SK-N-SH (cell line): Measurements from ENCODE around the gene FMN2. TPM values are rescaled to one million over a fixed set of nuclear protein-coding genes. Genes with fewer than 3 reads are reported as not detected.

Experiments used
- CTCF ChIA-PET: fragments of 300-600, 350-600 bp; formaldehyde crosslinking; extraction: SDS; loops from one replicate; lab custom pipeline; 2021; lab: Yijun Ruan, JAX
- POLR2A ChIA-PET: fragments of 350-600 bp; sonication (Branson Sonifier 250); formaldehyde crosslinking; extraction: SDS; loops from one replicate; lab custom pipeline; 2020; ENCODE audit warnings: antibody characterized with exemption, inconsistent platforms; lab: Yijun Ruan, JAX
- DNase-seq: peaks from one replicate; pipeline ENCODE4 v3.0.0; 2012
- H2AFZ ChIP-seq: fragments of 200-600 bp; sonication (generic); 2 replicates; pipeline ENCODE4 v1.8.1; 2016; ENCODE audit warnings: antibody characterized with exemption, mild to moderate bottlenecking, low read depth
- H3F3A ChIP-seq: fragments of 200-600 bp; sonication (generic); replicated peaks from 2 replicates; pipeline ENCODE3; 2016; ENCODE audit warnings: antibody characterized with exemption, mild to moderate bottlenecking; ENCODE audit not compliant: insufficient read depth
- H3K27ac ChIP-seq, 2 experiments: fragments of 200-500 bp in 1 of 2; fragments of 200-600 bp in 1 of 2; sonication (Bioruptor generic) in 1 of 2; sonication (generic), shearing (Covaris generic) in 1 of 2; 2 replicates each; pipeline versions ENCODE4 v1.5.1 to v1.6.1; 2014 to 2016; ENCODE audit warnings: low read depth in 2 of 2, inconsistent platforms in 1 of 2, low read length in 1 of 2, mild to moderate bottlenecking in 1 of 2, mixed read lengths in 1 of 2
- H3K27me3 ChIP-seq: fragments of 200-600 bp; sonication (generic), shearing (Covaris generic); 2 replicates; pipeline ENCODE4 v1.6.1; 2016; ENCODE audit warnings: mixed run types; ENCODE audit not compliant: insufficient read depth
- H3K36me3 ChIP-seq, 2 experiments: fragments of 200-500 bp in 1 of 2; fragments of 200-600 bp in 1 of 2; sonication (Bioruptor generic) in 1 of 2; sonication (generic) in 1 of 2; replicated peaks in 1 of 2; 2 replicates each; pipeline versions ENCODE3 to v1.5.1; 2014 to 2016; ENCODE audit warnings: low read length in 1 of 2, mild to moderate bottlenecking in 1 of 2; ENCODE audit not compliant: insufficient read depth in 2 of 2, control insufficient read depth in 1 of 2
- H3K4me1 ChIP-seq, 2 experiments: fragments of 200-500 bp in 1 of 2; fragments of 200-600 bp in 1 of 2; sonication (Bioruptor generic) in 1 of 2; sonication (generic), shearing (Covaris generic) in 1 of 2; 2 replicates each; pipeline versions ENCODE4 v1.5.1 to v1.6.1; 2014 to 2016; ENCODE audit warnings: low read depth in 1 of 2, low read length in 1 of 2, mixed run types in 1 of 2; ENCODE audit not compliant: insufficient read depth in 2 of 2, control insufficient read depth in 1 of 2
- H3K4me2 ChIP-seq: fragments of 200-600 bp; sonication (generic), shearing (Covaris generic); 2 replicates; pipeline ENCODE4 v1.6.1; 2017; ENCODE audit warnings: mixed run types
- H3K4me3 ChIP-seq, 2 experiments: fragments of 200-500 bp in 1 of 2; fragments of 200-600 bp in 1 of 2; sonication (Bioruptor generic) in 1 of 2; sonication (generic), shearing (Covaris generic) in 1 of 2; 2 replicates each; pipeline versions ENCODE4 v1.5.1 to v1.8.1; 2014 to 2016; ENCODE audit warnings: low read depth in 2 of 2, inconsistent platforms in 1 of 2, low read length in 1 of 2, mild to moderate bottlenecking in 1 of 2, mixed read lengths in 1 of 2, moderate library complexity in 1 of 2
- H3K79me2 ChIP-seq: fragments of 200-600 bp; sonication (generic); 2 replicates; pipeline ENCODE4 v1.8.1; 2017; ENCODE audit warnings: mild to moderate bottlenecking; ENCODE audit not compliant: insufficient read depth
- H3K9ac ChIP-seq: fragments of 200-600 bp; sonication (generic); 2 replicates; pipeline ENCODE4 v1.6.1; 2017; ENCODE audit warnings: mixed run types
- H3K9me2 ChIP-seq: fragments of 200-600 bp; sonication (generic); 2 replicates; pipeline ENCODE4 v1.6.1; 2017; ENCODE audit warnings: mixed run types
- H3K9me3 ChIP-seq: fragments of 200-600 bp; sonication (generic); 2 replicates; pipeline ENCODE4 v1.6.1; 2017; ENCODE audit warnings: mixed run types, mild to moderate bottlenecking, moderate library complexity
- H4K20me1 ChIP-seq: fragments of 200-600 bp; sonication (generic); 2 replicates; pipeline ENCODE4 v1.6.1; 2017; ENCODE audit warnings: mild to moderate bottlenecking, mixed run types; ENCODE audit not compliant: insufficient read depth
- ELF1 ChIP-seq: IDR thresholded peaks from 2 replicates; pipeline ENCODE4 v1.4.0; 2012
- EP300 ChIP-seq, 2 experiments: IDR thresholded peaks; 2 replicates each; pipeline versions ENCODE4 v1.4.0 to v1.6.1; 2012; ENCODE audit warnings: borderline replicate concordance in 1 of 2, low read depth in 1 of 2, low read length in 1 of 2
- FOSL2 ChIP-seq: IDR thresholded peaks from 2 replicates; pipeline ENCODE4 v1.4.0; 2012; ENCODE audit warnings: low read depth, mild to moderate bottlenecking, moderate library complexity, borderline replicate concordance
- FOXJ3 ChIP-seq: sonication (generic); formaldehyde crosslinking; IDR thresholded peaks from 2 replicates; pipeline ENCODE4 v1.5.1; 2020; ENCODE audit warnings: mild to moderate bottlenecking, missing genetic modification reagents
- FOXM1 ChIP-seq: IDR thresholded peaks from 2 replicates; pipeline ENCODE4 v1.4.0; 2012; ENCODE audit warnings: low read depth, mild to moderate bottlenecking
- GABPA ChIP-seq: IDR thresholded peaks from 2 replicates; pipeline ENCODE4 v1.4.0; 2012; ENCODE audit warnings: low read depth, mild to moderate bottlenecking
- IRF3 ChIP-seq: fragments of 150-350 bp; IDR thresholded peaks from 2 replicates; pipeline ENCODE4 v1.6.1; 2016; ENCODE audit warnings: mild to moderate bottlenecking, low read depth, low read length
- JUND ChIP-seq: IDR thresholded peaks from 2 replicates; pipeline ENCODE4 v1.4.0; 2012
- NFIC ChIP-seq: IDR thresholded peaks from 2 replicates; pipeline ENCODE4 v1.4.0; 2012; ENCODE audit warnings: borderline replicate concordance
- NRF1 ChIP-seq: IDR thresholded peaks from 2 replicates; pipeline ENCODE4 v1.6.1; 2012; ENCODE audit warnings: low read depth, mild to moderate bottlenecking, low read length
- RCOR1 ChIP-seq: fragments of 150-350 bp; IDR thresholded peaks from 2 replicates; pipeline ENCODE4 v1.6.1; 2017; ENCODE audit warnings: antibody characterized with exemption, low read length
- RXRA ChIP-seq: IDR thresholded peaks from 2 replicates; pipeline ENCODE4 v1.4.0; 2012; ENCODE audit warnings: low read depth, mild to moderate bottlenecking, borderline replicate concordance
- SIN3A ChIP-seq: IDR thresholded peaks from 2 replicates; pipeline ENCODE4 v1.6.1; 2012; ENCODE audit warnings: low read depth, mild to moderate bottlenecking, low read length, moderate library complexity, borderline replicate concordance
- SMC3 ChIP-seq: IDR thresholded peaks from 2 replicates; pipeline ENCODE4 v1.6.1; 2012; ENCODE audit warnings: low read depth, low read length, improper control_type of control experiment
- TCF12 ChIP-seq: IDR thresholded peaks from 2 replicates; pipeline ENCODE4 v1.4.0; 2012
- TEAD4 ChIP-seq: IDR thresholded peaks from 2 replicates; pipeline ENCODE4 v1.4.0; 2012; ENCODE audit warnings: mild to moderate bottlenecking, borderline replicate concordance; ENCODE audit not compliant: insufficient read depth
- ZBTB33 ChIP-seq: IDR thresholded peaks from 2 replicates; pipeline ENCODE4 v1.4.0; 2012; ENCODE audit warnings: low read depth, borderline replicate concordance
- WGBS: methylation state at CpG from one replicate; pipeline ENCODE4 v1.1.6; 2017; ENCODE audit warnings: low lambda C conversion rate; 5-methylcytosine and 5-hydroxymethylcytosine counted together
- polyA plus RNA-seq, 3 experiments: library from polyadenylated mRNA; depleted of rRNA; stranded (reverse); fragments of >200 nt; gene quantifications; 2 replicates each; pipeline ENCODE4 v1.2.3, GENCODE V29; 2012
- TF ChIP-seq, protein P1 (sequence below): IDR thresholded peaks from 2 replicates; pipeline ENCODE4 v1.4.0; 2012; ENCODE audit warnings: low read depth

The FMN2 gene
- polyA plus RNA-seq, 1 of the 3 experiments (the other 2 are of a cell fraction): 7.2 TPM

DNA sequence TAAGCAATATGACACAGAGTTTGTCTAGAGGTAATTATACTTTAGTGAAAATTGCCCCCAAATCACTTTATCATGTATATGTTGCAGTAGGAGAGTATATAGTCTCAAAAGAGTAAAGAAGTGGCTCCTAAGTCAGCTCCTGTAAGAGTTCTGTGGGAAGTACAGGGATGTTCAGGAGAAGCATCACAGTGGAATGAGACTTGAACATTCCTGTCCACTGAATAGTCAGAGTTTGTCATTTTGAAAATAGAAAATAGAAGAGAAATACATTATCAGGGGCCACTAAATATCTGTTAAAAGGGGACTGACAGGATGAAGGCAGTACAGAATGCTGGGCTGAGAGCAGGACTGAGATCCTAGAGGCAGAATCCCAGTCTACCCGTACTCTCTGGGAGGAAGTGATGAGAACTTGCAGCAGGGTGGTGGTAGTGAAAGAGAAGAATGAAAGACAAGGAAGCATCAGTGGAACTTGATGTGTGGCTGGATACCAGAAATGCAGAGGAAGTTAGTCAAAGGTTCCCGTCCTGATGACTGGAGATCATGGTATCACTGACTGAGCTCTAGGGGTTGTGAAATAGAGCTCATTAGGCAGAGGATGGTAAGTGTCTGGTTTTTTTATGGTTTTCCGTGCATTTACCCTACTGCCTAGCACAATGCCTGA, 153.4 kb downstream of the FMN2 start:
- Histone ChIP-seq H3K27me3 (no peaks in the 10 kb centered on the region), H3K9ac (peak overlapping the region; percentile 78), H3K4me1 (peaks cover 17 to 39% of the 10 kb centered on the region in 2 experiments), H3K27ac (peak overlapping the region; percentile 64 to 96), H3K9me2 (no peaks in the 10 kb centered on the region), H3F3A (peaks cover 71% of the 10 kb centered on the region), H3K36me3 (peaks cover 0 to 18% of the 10 kb centered on the region in 2 experiments), H2AFZ (no peak overlapping the region; the same call in 1 of the 2 replicates), H3K4me2 (peak overlapping the region; percentile 73), H3K9me3 (peaks cover 10% of the 10 kb centered on the region; the same call in 1 of the 2 replicates), H4K20me1 (no peaks in the 10 kb centered on the region), H3K79me2 (peaks cover 55% of the 10 kb centered on the region), H3K4me3 (peak overlapping the region in 1 of 2 experiments; percentile 54; a peak in 2 of 4 replicates)
- no peak for DNase-seq
- TF ChIP-seq IRF3: no peak
- peak; percentile 40; the same call in 1 of the 2 replicates for TF ChIP-seq FOSL2
- TF ChIP-seq ELF1: 0 out of 2 replicates have a peak, but pooled peaks have one; percentile 31
- TF ChIP-seq FOXJ3 (CRISPR knock-in tag): no peak
- no peak for TF ChIP-seq RCOR1
- peak; percentile 46 for TF ChIP-seq TEAD4
- no peak for TF ChIP-seq NRF1
- TF ChIP-seq SMC3: no peak
- peak; percentile 33; the same call in 1 of the 2 replicates for TF ChIP-seq RXRA
- TF ChIP-seq EP300 (IDR thresholded peaks at IDR 0.05; ENCODE audit: borderline replicate concordance in 1 of 2, low read depth in 1 of 2, low read length in 1 of 2): peak in 1 of 2 experiments; percentile 51; a peak in 2 of 4 replicates
- TF ChIP-seq GABPA: 0 out of 2 replicates have a peak, but pooled peaks have one; percentile 14
- peak; percentile 38; the same call in 1 of the 2 replicates for TF ChIP-seq TCF12
- TF ChIP-seq JUND: peak; percentile 19; the same call in 1 of the 2 replicates
- TF ChIP-seq ZBTB33: 0 out of 2 replicates have a peak, but pooled peaks have one; percentile 9
- 0 out of 2 replicates have a peak, but pooled peaks have one; percentile 28 for TF ChIP-seq FOXM1
- TF ChIP-seq, protein P1, sequence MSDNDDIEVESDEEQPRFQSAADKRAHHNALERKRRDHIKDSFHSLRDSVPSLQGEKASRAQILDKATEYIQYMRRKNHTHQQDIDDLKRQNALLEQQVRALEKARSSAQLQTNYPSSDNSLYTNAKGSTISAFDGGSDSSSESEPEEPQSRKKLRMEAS: peak; percentile 21; the same call in 1 of the 2 replicates
- TF ChIP-seq SIN3A: no peak
- TF ChIP-seq NFIC: 0 out of 2 replicates have a peak, but pooled peaks have one; percentile 24
- 11% methylated on average over 3 of the region's 3 CpGs for WGBS
- ChIA-PET POLR2A (no interaction called here), CTCF (interaction anchor here (1.3 kb wide), 1 partner anchor 14 kb away, joined by 5 read pairs; no protein-coding TSS in a partner anchor)
